HEK293T (cell line): ENCODE measurements around the gene HIGD1A.

Source experiments
- CTCF ChIA-PET: fragments of 350-600 bp; formaldehyde crosslinking; extraction: SDS; loops from one replicate; lab custom pipeline; 2021; ENCODE audit warnings: antibody characterized with exemption, inconsistent platforms; lab: Yijun Ruan, JAX
- POLR2A ChIA-PET: fragments of 350-600 bp; formaldehyde crosslinking; extraction: SDS; loops from one replicate; lab custom pipeline; 2020; ENCODE audit warnings: antibody characterized with exemption, inconsistent platforms; lab: Yijun Ruan, JAX
- DNase-seq: peaks from one replicate; pipeline ENCODE4 v3.0.0; 2012; ENCODE audit warnings: mixed read lengths; ENCODE audit errors: extremely low spot score
- ARNT ChIP-seq: fragments of 450-650 bp; IDR thresholded peaks from 2 replicates; pipeline ENCODE4 v1.6.1; 2017; ENCODE audit warnings: mild to moderate bottlenecking
- BHLHE40 ChIP-seq: fragments of 450-650 bp; IDR thresholded peaks from 2 replicates; pipeline ENCODE4 v1.6.1; 2016; ENCODE audit warnings: mild to moderate bottlenecking, moderate library complexity, borderline replicate concordance
- CTBP1 ChIP-seq: fragments of 450-650 bp; IDR thresholded peaks from 2 replicates; pipeline ENCODE4 v1.6.1; 2016; ENCODE audit warnings: borderline replicate concordance
- ELF4 ChIP-seq: fragments of 450-650 bp; IDR thresholded peaks from 2 replicates; pipeline ENCODE4 v1.6.1; 2017; ENCODE audit warnings: antibody characterized with exemption
- FOXA1 ChIP-seq: fragments of 450-650 bp; IDR thresholded peaks from 2 replicates; pipeline ENCODE4 v1.6.1; 2016; ENCODE audit warnings: mild to moderate bottlenecking
- FOXK2 ChIP-seq: fragments of 450-650 bp; IDR thresholded peaks from 2 replicates; pipeline ENCODE4 v1.6.1; 2016; ENCODE audit warnings: mild to moderate bottlenecking
- FOXM1 ChIP-seq: fragments of 450-650 bp; IDR thresholded peaks from 2 replicates; pipeline ENCODE4 v1.6.1; 2017; ENCODE audit warnings: mild to moderate bottlenecking, borderline replicate concordance
- HDGF ChIP-seq: fragments of 450-650 bp; IDR thresholded peaks from 2 replicates; pipeline ENCODE4 v1.6.1; 2017; ENCODE audit warnings: antibody characterized with exemption, borderline replicate concordance
- L3MBTL2 ChIP-seq: fragments of 450-650 bp; conservative IDR thresholded peaks from 2 replicates; pipeline ENCODE4 v1.6.1; 2016; ENCODE audit warnings: mild to moderate bottlenecking
- LEF1 ChIP-seq: fragments of 450-650 bp; IDR thresholded peaks from 2 replicates; pipeline ENCODE4 v1.6.1; 2017; ENCODE audit warnings: mild to moderate bottlenecking, borderline replicate concordance
- NFRKB ChIP-seq: fragments of 450-650 bp; IDR thresholded peaks from 2 replicates; pipeline ENCODE4 v1.6.1; 2016; ENCODE audit warnings: mild to moderate bottlenecking, moderate library complexity
- PKNOX1 ChIP-seq: fragments of 450-650 bp; IDR thresholded peaks from 2 replicates; pipeline ENCODE4 v1.6.1; 2016
- SP1 ChIP-seq: fragments of 450-650 bp; IDR thresholded peaks from 2 replicates; pipeline ENCODE4 v1.6.1; 2017
- SUZ12 ChIP-seq: fragments of 450-650 bp; IDR thresholded peaks from 2 replicates; pipeline ENCODE4 v1.6.1; 2016; ENCODE audit warnings: mild to moderate bottlenecking
- TARDBP ChIP-seq: fragments of 450-650 bp; IDR thresholded peaks from 2 replicates; pipeline ENCODE4 v1.6.1; 2016
- ZNF384 ChIP-seq: fragments of 450-650 bp; IDR thresholded peaks from 2 replicates; pipeline ENCODE4 v1.6.1; 2016

The HIGD1A gene

DNA sequence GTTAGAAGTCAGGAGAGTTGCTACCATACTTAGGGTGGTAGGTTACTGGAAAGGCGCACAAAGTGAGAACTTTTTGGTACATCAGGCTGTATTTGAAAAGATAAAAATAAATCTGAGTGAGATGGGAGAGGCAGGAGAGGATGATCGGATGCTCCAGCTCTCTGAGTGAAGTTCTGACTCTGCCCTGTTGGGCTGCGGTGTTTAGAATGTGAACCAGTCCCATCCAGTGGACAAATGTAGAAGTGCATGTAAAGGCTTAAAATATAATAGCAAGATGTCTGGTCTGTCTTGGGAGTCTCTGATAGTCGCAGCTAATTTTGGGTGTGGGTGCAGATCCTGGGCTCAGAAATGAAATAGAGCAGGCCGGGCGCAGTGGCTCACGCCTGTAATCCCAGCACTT, 35.3 kb upstream of the HIGD1A start:
- CTCF ChIA-PET, result interaction anchor here (0.5 to 1.9 kb wide), 13 partner anchors 9 to 722 kb away, joined by 3 to 12 read pairs (median 3); no protein-coding TSS in a partner anchor
- POLR2A ChIA-PET, result interaction anchor here (0.7 to 0.8 kb wide), 2 partner anchors 9 to 41 kb away, joined by 3 to 4 read pairs; no protein-coding TSS in a partner anchor
- peak; percentile 78 for DNase-seq
- TF ChIP-seq TARDBP (no peak), PKNOX1 (no peak), SUZ12 (no peak), HDGF (no peak), L3MBTL2 (no peak), NFRKB (no peak), ARNT (no peak), FOXA1 (no peak), ZNF384 (no peak), FOXM1 (no peak), ELF4 (no peak), SP1 (no peak), CTBP1 (no peak), LEF1 (no peak), FOXK2 (no peak)

- CTCF ChIA-PET, result no interaction called here
- DNase-seq, result no peak
- TF ChIP-seq NFRKB (no peak), ARNT (no peak), LEF1 (no peak), FOXA1 (no peak), CTBP1 (no peak), L3MBTL2 (no peak), BHLHE40 (no peak), ELF4 (no peak), TARDBP (no peak), PKNOX1 (no peak), FOXM1 (no peak), FOXK2 (no peak), HDGF (no peak), SUZ12 (no peak), SP1 (no peak), ZNF384 (no peak)
- POLR2A ChIA-PET, result no interaction called here
These were observed 34.3 kb upstream of the HIGD1A start for GRCh38 chr3:42838571-42838970.

- TF ChIP-seq ZNF384 (no peak), HDGF (no peak), CTBP1 (no peak), FOXA1 (no peak), BHLHE40 (no peak), FOXM1 (no peak), PKNOX1 (no peak), L3MBTL2 (no peak), SP1 (no peak), ARNT (no peak), TARDBP (no peak), NFRKB (no peak), SUZ12 (no peak), ELF4 (no peak), LEF1 (no peak), FOXK2 (no peak)
- POLR2A ChIA-PET, result no interaction called here
- DNase-seq, result no peak
- CTCF ChIA-PET, result no interaction called here
These were observed 32.1 kb upstream of the HIGD1A start for GRCh38 chr3:42836150-42837123.

GRCh38 chr3:42831321-42831713, 27.0 kb upstream of the HIGD1A start:
- ChIA-PET POLR2A (interaction anchor here (1.4 kb wide), 1 partner anchor 8 kb away, joined by 4 read pairs; no protein-coding TSS in a partner anchor), CTCF (interaction anchor here (0.7 to 2.4 kb wide), 7 partner anchors 8 to 179 kb away, joined by 3 to 24 read pairs (median 6); no protein-coding TSS in a partner anchor)
- TF ChIP-seq FOXM1 (no peak), L3MBTL2 (0 out of 2 replicates have a peak, but pooled peaks have one; percentile 9)
- peak; percentile 69 for DNase-seq

GRCh38 chr3:42830437-42831320, 26.4 kb upstream of the HIGD1A start:
- DNase-seq, result peak; percentile 67
- ChIA-PET POLR2A (interaction anchor here (0.5 to 1.4 kb wide), 2 partner anchors 9 to 181 kb away, joined by 3 to 4 read pairs; no protein-coding TSS in a partner anchor), CTCF (interaction anchor here (0.6 to 2.4 kb wide), 15 partner anchors 9 to 1370 kb away, joined by 3 to 24 read pairs (median 4); no protein-coding TSS in a partner anchor)
- no peak for TF ChIP-seq PKNOX1
- TF ChIP-seq TARDBP, result no peak
- TF ChIP-seq FOXA1, result no peak
- no peak for TF ChIP-seq NFRKB
- no peak for TF ChIP-seq FOXK2
- TF ChIP-seq LEF1, result no peak
- no peak for TF ChIP-seq SUZ12
- TF ChIP-seq ZNF384, result no peak
